GM12875 (cell line): ENCODE measurements around the gene TPRG1L.

Experiments used
- H3K4me3 ChIP-seq: one replicate; pipeline ENCODE4 v1.5.1; 2011; ENCODE audit warnings: low read depth, low read length, control low read depth
- CTCF ChIP-seq: IDR thresholded peaks from 2 replicates; pipeline ENCODE4 v1.5.1; 2011; ENCODE audit warnings: low read depth, mild to moderate bottlenecking, control low read depth, inconsistent platforms, low read length, moderate library complexity, borderline replicate concordance; ENCODE audit not compliant: insufficient read depth

Gene TPRG1L

GRCh38 chr1:3674100-3675094, 49.6 kb downstream of the TPRG1L start:
- H3K4me3 ChIP-seq = no peak overlapping the region
- no peak for TF ChIP-seq CTCF

DNA sequence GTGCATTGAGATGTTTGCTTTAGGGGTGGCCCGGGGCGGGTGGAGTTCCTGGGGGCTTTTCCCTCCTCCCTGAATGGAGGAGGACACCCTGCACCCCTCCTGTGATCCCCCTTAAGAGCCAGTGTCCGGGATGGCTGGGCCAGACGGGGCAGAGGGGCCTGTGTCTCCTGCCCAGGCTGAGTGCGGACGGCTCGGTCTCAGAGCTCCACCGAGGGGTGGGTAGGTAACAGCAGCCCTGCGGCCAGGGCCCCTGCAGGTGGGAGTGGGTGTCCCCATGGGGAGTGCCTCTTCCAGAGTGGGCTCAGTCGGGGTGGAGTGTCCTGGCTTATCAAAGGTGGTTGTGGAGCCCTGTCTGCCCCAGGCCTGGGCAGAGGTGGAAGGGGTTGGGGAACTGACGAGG, 50.6 kb downstream of the TPRG1L start:
- H3K4me3 ChIP-seq = no peak overlapping the region
- TF ChIP-seq CTCF = no peak

DNA sequence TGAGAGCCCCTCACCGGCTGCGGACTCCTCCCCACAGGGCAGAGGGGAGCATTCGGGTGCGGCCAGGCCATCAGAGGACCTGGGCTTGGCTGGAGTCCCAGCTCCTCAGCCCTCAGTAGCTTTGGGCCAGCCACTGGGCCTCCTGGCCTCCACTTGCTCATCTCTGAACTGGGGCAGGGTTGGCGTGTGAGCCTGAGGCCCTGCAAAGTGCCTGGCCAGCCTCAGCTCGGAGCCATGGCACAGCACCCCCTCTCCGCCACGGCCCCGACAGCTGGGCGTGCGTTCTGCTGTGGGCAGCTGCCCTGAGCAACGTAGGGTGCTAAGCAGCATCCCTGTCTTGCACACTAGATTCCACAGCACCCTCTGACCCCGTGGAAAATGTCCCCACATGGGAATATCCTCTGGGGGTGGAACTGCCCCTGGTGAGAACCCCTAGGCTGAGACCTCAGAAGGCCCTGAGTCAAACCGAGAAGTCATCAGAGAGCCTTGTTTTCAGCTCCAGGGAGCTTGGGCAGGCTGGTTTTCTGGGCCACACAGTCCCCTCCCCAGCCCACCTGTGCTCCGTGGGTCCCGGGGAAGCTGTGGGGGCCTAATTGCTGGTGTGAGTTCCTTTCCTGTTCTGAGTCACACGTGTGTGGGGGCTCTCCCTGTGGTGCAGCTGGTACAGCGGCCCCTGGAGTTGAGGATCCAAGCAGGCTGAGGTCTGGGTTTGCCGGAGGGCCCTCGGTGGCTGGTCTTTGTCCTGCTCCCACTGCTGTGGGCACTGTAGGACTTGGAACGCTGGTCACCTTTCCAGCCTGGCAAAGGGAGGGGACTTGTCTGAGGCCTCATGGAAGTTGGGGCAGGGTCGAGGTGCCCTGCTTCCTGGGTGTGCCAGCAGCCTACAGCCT, 52.0 kb downstream of the TPRG1L start:
- peak overlapping the region; percentile 39 for H3K4me3 ChIP-seq
- peak; percentile 33; the same call in 1 of the 2 replicates for TF ChIP-seq CTCF

- no peak for TF ChIP-seq CTCF
- peak overlapping the region; percentile 39 for H3K4me3 ChIP-seq
Measured at GRCh38 chr1:3677484-3677883, 52.7 kb downstream of the TPRG1L start.

DNA sequence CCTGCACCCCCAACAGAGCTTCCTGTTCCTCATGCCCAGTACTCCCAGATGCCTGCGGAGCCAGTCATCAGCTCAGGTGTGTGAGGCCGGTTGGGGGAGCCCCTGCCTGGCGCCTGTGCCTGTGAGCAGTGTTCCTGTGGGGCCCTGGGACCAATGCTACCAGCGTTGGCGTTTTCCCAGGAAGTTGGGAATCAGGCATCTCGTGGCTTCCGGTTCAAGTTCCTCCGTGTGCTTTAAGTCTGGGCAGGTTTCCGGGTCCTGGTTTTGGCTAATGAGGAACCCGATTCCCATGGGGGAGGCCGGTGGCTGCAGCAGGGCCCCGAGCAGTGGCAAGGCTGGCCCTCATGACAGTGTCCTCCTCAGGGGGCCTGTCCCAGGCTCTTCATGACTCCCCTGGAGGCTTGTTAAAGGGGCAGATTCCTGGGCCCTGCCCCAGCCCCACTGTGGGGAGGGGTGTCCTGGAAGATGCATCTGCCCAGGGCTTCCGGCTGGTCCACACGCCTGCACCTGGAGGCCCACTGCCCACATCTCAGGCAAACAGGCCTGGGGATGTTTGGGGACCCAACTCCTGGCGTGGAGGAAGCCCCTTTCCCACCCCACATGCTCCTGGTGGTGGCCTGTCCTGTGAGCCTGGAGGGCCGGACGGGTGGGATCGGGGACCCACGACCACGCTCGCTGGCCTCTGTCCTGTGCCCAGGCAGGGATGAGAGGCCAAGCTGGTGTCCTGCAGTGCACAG, 53.7 kb downstream of the TPRG1L start:
- no peak overlapping the region for H3K4me3 ChIP-seq
- TF ChIP-seq CTCF = no peak

- TF ChIP-seq CTCF = no peak
- H3K4me3 ChIP-seq = no peak overlapping the region
Measured at GRCh38 chr1:3679098-3679555, 54.3 kb downstream of the TPRG1L start.
